Thyroid gland (tissue), 4 donors: Measurements from ENCODE around the gene SLC38A2. TPM values are rescaled to one million over a fixed set of nuclear protein-coding genes. Genes with fewer than 3 reads are reported as not detected.

Source experiments
- DNase-seq, 2 donors: peaks; one replicate each; pipeline ENCODE4 v3.0.0-alpha.2; 2019
- H3K27ac ChIP-seq, 3 donors: fragments of 200-600 bp; sonication (generic); 1 replicate in 2 of 3; 2 replicates in 1 of 3; pipeline ENCODE4 v1.5.1; 2016 to 2019; ENCODE audit warnings: mild to moderate bottlenecking in 1 of 3, moderate library complexity in 1 of 3
- H3K27me3 ChIP-seq: fragments of 200-600 bp; sonication (generic); one replicate; pipeline ENCODE4 v1.5.1; 2019
- H3K36me3 ChIP-seq, 2 donors: fragments of 200-600 bp; sonication (generic); one replicate each; pipeline ENCODE4 v1.5.1; 2016 to 2019
- H3K4me1 ChIP-seq, 2 donors: fragments of 200-600 bp; sonication (generic); one replicate each; pipeline ENCODE4 v1.5.1; 2017 to 2019
- H3K4me3 ChIP-seq, 3 donors: fragments of 200-600 bp; sonication (generic); replicated peaks in 1 of 3; 1 replicate in 2 of 3; 2 replicates in 1 of 3; pipeline ENCODE4 v1.5.1; 2016; ENCODE audit warnings: mild to moderate bottlenecking in 1 of 3
- H3K9me3 ChIP-seq: fragments of 200-600 bp; sonication (generic); one replicate; pipeline ENCODE4 v1.5.1; 2017
- POLR2A ChIP-seq, 2 donors: fragments of 450-650 bp; IDR thresholded peaks; one replicate each; pipeline ENCODE4 v1.6.1; 2017; ENCODE audit warnings: antibody characterized with exemption in 2 of 2, mild to moderate bottlenecking in 2 of 2, moderate library complexity in 1 of 2
- WGBS, 2 donors: methylation state at CpG; one replicate each; pipeline ENCODE4 v1.1.5; 2017; 5-methylcytosine and 5-hydroxymethylcytosine counted together
- intact Hi-C: fragments of 100-400 bp; cut with DNase I; formaldehyde crosslinking; loops from one replicate; pipeline ENCODE4 v1.15.1; 2023
- total RNA-seq, 4 donors: library from RNA; depleted of rRNA; stranded (reverse); fragments of >200 nt; gene quantifications; one replicate each; pipeline ENCODE4 v1.2.3, GENCODE V29; 2016
- TF ChIP-seq, protein P1 (sequence below), 6 experiments: fragments of 200-600 bp in 3 of 6; fragments of 450-650 bp in 3 of 6; sonication (generic) in 3 of 6; IDR thresholded peaks; one replicate each; pipeline ENCODE4 v1.5.1; 2016 to 2019; ENCODE audit warnings: antibody characterized with exemption in 6 of 6, mild to moderate bottlenecking in 2 of 6, inconsistent platforms in 1 of 6, moderate library complexity in 1 of 6

SLC38A2 gene
- total RNA-seq, 4 donors from 2014 or later = 210 to 460 (median 314) TPM

- H3K4me1 ChIP-seq = peaks cover 31 to 37% of the 10 kb centered on the region in 2 donors
- H3K4me3 ChIP-seq = peak overlapping the region in 2 of 3 donors; percentile 8 to 76
- WGBS, 2 donors = 59 to 64% methylated on average over 4 of the region's 4 CpGs
- DNase-seq = no peak
- TF ChIP-seq, protein P1, sequence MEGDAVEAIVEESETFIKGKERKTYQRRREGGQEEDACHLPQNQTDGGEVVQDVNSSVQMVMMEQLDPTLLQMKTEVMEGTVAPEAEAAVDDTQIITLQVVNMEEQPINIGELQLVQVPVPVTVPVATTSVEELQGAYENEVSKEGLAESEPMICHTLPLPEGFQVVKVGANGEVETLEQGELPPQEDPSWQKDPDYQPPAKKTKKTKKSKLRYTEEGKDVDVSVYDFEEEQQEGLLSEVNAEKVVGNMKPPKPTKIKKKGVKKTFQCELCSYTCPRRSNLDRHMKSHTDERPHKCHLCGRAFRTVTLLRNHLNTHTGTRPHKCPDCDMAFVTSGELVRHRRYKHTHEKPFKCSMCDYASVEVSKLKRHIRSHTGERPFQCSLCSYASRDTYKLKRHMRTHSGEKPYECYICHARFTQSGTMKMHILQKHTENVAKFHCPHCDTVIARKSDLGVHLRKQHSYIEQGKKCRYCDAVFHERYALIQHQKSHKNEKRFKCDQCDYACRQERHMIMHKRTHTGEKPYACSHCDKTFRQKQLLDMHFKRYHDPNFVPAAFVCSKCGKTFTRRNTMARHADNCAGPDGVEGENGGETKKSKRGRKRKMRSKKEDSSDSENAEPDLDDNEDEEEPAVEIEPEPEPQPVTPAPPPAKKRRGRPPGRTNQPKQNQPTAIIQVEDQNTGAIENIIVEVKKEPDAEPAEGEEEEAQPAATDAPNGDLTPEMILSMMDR (IDR thresholded peaks at IDR 0.05) = no peak
- TF ChIP-seq POLR2A (IDR thresholded peaks at IDR 0.05) = no peak
- peaks cover 67 to 72% of the 10 kb centered on the region in 2 donors for H3K36me3 ChIP-seq
- intact Hi-C loops = loop anchor here (10.0 kb wide), 1 partner anchor 296 kb away; no protein-coding TSS in a partner anchor
- no peaks in the 10 kb centered on the region for H3K27me3 ChIP-seq
- no peaks in the 10 kb centered on the region for H3K9me3 ChIP-seq
- peak overlapping the region in 1 of 3 donors; percentile 96 for H3K27ac ChIP-seq
These were observed 3.5 kb downstream of the SLC38A2 start for GRCh38 chr12:46369095-46369473.

- DNase-seq = no peak
- H3K27ac ChIP-seq = peak overlapping the region in 1 of 3 donors; percentile 96
- peaks cover 31 to 37% of the 10 kb centered on the region in 2 donors for H3K4me1 ChIP-seq
- intact Hi-C loops = loop anchor here (10.0 kb wide), 1 partner anchor 296 kb away; no protein-coding TSS in a partner anchor
- TF ChIP-seq, protein P1 (IDR thresholded peaks at IDR 0.05) = no peak
- TF ChIP-seq POLR2A (IDR thresholded peaks at IDR 0.05) = no peak
- no peaks in the 10 kb centered on the region for H3K9me3 ChIP-seq
- 48 to 66% methylated on average over 1 of the region's 1 CpG for WGBS, 2 donors
- no peaks in the 10 kb centered on the region for H3K27me3 ChIP-seq
- peak overlapping the region in 1 of 3 donors; percentile 76 for H3K4me3 ChIP-seq
- peaks cover 71 to 76% of the 10 kb centered on the region in 2 donors for H3K36me3 ChIP-seq
These were observed 3.9 kb downstream of the SLC38A2 start for GRCh38 chr12:46368684-46369083.

DNA sequence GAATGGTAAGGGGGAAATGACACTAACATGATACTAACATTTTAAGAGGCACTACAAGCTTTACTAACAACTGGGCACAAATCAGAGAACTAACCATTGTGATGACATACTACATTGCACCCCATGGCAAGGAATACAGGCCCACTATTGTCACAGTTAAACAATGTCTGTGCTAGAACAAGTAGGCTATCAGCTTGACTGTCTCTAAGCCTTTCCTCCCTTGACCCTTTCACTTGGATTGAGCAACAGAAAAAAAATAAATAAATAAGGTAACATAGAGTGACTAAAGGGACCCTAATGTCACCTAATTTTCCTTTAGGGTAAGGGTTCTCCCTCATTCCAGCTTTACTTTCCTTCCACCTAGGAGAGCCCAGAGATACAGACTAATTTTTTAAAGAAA, 4.4 kb downstream of the SLC38A2 start:
- H3K9me3 ChIP-seq = no peaks in the 10 kb centered on the region
- peaks cover 77 to 81% of the 10 kb centered on the region in 2 donors for H3K36me3 ChIP-seq
- DNase-seq = no peak
- peak overlapping the region in 1 of 3 donors; percentile 9 for H3K4me3 ChIP-seq
- intact Hi-C loops = loop anchor here (10.0 kb wide), 1 partner anchor 297 kb away; no protein-coding TSS in a partner anchor
- TF ChIP-seq, protein P1 (IDR thresholded peaks at IDR 0.05) = no peak
- TF ChIP-seq POLR2A (IDR thresholded peaks at IDR 0.05) = no peak
- H3K27ac ChIP-seq = peak overlapping the region in 2 of 3 donors; percentile 8 to 96
- H3K4me1 ChIP-seq = peaks cover 31 to 37% of the 10 kb centered on the region in 2 donors
- H3K27me3 ChIP-seq = no peaks in the 10 kb centered on the region

- intact Hi-C loops = loop anchor here (10.0 kb wide), 1 partner anchor 297 kb away; no protein-coding TSS in a partner anchor
- peak overlapping the region in 1 of 3 donors; percentile 9 for H3K4me3 ChIP-seq
- no peaks in the 10 kb centered on the region for H3K27me3 ChIP-seq
- peak overlapping the region in 1 of 3 donors; percentile 96 for H3K27ac ChIP-seq
- 62 to 64% methylated on average over 5 of the region's 5 CpGs for WGBS, 2 donors
- peaks cover 83 to 88% of the 10 kb centered on the region in 2 donors for H3K36me3 ChIP-seq
- no peak for DNase-seq
- no peaks in the 10 kb centered on the region for H3K9me3 ChIP-seq
- TF ChIP-seq, protein P1 (IDR thresholded peaks at IDR 0.05) = no peak
- no peak for TF ChIP-seq POLR2A (IDR thresholded peaks at IDR 0.05)
- peaks cover 31 to 37% of the 10 kb centered on the region in 2 donors for H3K4me1 ChIP-seq
These were observed 5.1 kb downstream of the SLC38A2 start for GRCh38 chr12:46367351-46368029.

GRCh38 chr12:46366771-46367170, 5.8 kb downstream of the SLC38A2 start:
- Histone ChIP-seq H3K27me3 (no peaks in the 10 kb centered on the region), H3K36me3 (peaks cover 90 to 95% of the 10 kb centered on the region in 2 donors), H3K27ac (peak overlapping the region in 1 of 3 donors; percentile 96), H3K4me1 (peaks cover 33 to 37% of the 10 kb centered on the region in 2 donors), H3K4me3 (no peak overlapping the region), H3K9me3 (no peaks in the 10 kb centered on the region)
- DNase-seq = no peak
- intact Hi-C loops = loop anchor here (10.0 kb wide), 1 partner anchor 298 kb away; no protein-coding TSS in a partner anchor
- 87% methylated on average over 5 of the region's 5 CpGs for WGBS, 2 donors
- TF ChIP-seq, protein P1 (IDR thresholded peaks at IDR 0.05) = no peak
- TF ChIP-seq POLR2A (IDR thresholded peaks at IDR 0.05) = no peak
